H1 (cell line): ENCODE results near the gene POLD1. TPM values are rescaled to one million over a fixed set of nuclear protein-coding genes. Genes with fewer than 3 reads are reported as not detected.

Source experiments
- CTCF ChIA-PET: fragments of 300-600 bp; sonication (Branson Sonifier 250); formaldehyde crosslinking; loops from one replicate; lab custom pipeline; 2021; ENCODE audit not compliant: partially characterized antibody; lab: Charles Lee
- POLR2A ChIA-PET: fragments of 300-600 bp; sonication (Branson Sonifier 250); formaldehyde crosslinking; loops from one replicate; lab custom pipeline; 2021; ENCODE audit warnings: inconsistent platforms; ENCODE audit not compliant: partially characterized antibody; lab: Charles Lee
- DNase-seq, 2 experiments: peaks; one replicate each; pipeline versions ENCODE4 v3.0.0 to v3.0.0-alpha.2; 2010 to 2022; ENCODE audit warnings: low spot score in 2 of 2, low read depth in 1 of 2, mixed read lengths in 1 of 2
- FAIRE-seq: peaks from 2 replicates; lab custom pipeline; 2011; peaks lifted over from hg19 to GRCh38; lab: Jason Lieb, UNC
- H2AFZ ChIP-seq: 2 replicates; pipeline ENCODE4 v1.8.1; 2012; ENCODE audit warnings: low read length, inconsistent platforms
- H2AK5ac ChIP-seq: 2 replicates; pipeline ENCODE4 v1.6.1; 2013; ENCODE audit warnings: low read depth, low read length
- H2BK120ac ChIP-seq: replicated peaks from 2 replicates; pipeline ENCODE3; 2013; ENCODE audit warnings: low read depth, low read length, inconsistent platforms
- H2BK12ac ChIP-seq: 2 replicates; pipeline ENCODE4 v1.6.1; 2013; ENCODE audit warnings: low read depth, low read length
- H2BK15ac ChIP-seq: 2 replicates; pipeline ENCODE4 v1.6.1; 2013; ENCODE audit warnings: low read length
- H2BK20ac ChIP-seq: 2 replicates; pipeline ENCODE4 v1.6.1; 2013; ENCODE audit warnings: low read length
- H2BK5ac ChIP-seq: 2 replicates; pipeline ENCODE4 v1.6.1; 2013; ENCODE audit warnings: low read depth, low read length
- H3K14ac ChIP-seq: 2 replicates; pipeline ENCODE4 v1.6.1; 2013; ENCODE audit warnings: inconsistent platforms; ENCODE audit not compliant: insufficient read length
- H3K18ac ChIP-seq: 2 replicates; pipeline ENCODE4 v1.6.1; 2013; ENCODE audit warnings: low read length; ENCODE audit errors: extremely low read depth
- H3K23ac ChIP-seq: 2 replicates; pipeline ENCODE4 v1.6.1; 2013; ENCODE audit warnings: inconsistent platforms; ENCODE audit not compliant: insufficient read length
- H3K23me2 ChIP-seq: 2 replicates; pipeline ENCODE4 v1.6.1; 2013; ENCODE audit warnings: low read depth, low read length
- H3K27ac ChIP-seq: 2 replicates; pipeline ENCODE4 v1.6.1; 2011; ENCODE audit warnings: low read depth, low read length, inconsistent platforms
- H3K27me3 ChIP-seq, 4 experiments: replicated peaks in 1 of 4; 1 replicate in 1 of 4; 2 replicates in 3 of 4; pipeline versions ENCODE4 v1.6.1 to v1.8.1; 2011 to 2013; ENCODE audit warnings: low read length in 3 of 4, mild to moderate bottlenecking in 3 of 4, inconsistent platforms in 2 of 4, mixed read lengths in 2 of 4, moderate library complexity in 1 of 4; ENCODE audit not compliant: control insufficient read depth in 3 of 4, insufficient read depth in 3 of 4; ENCODE audit errors: extremely low read depth in 1 of 4
- H3K36me3 ChIP-seq, 4 experiments: 2 replicates each; pipeline versions ENCODE4 v1.6.1 to v1.8.1; 2011 to 2013; ENCODE audit warnings: mild to moderate bottlenecking in 4 of 4, low read length in 3 of 4, moderate library complexity in 2 of 4, control low read depth in 1 of 4, inconsistent platforms in 1 of 4; ENCODE audit not compliant: insufficient read depth in 4 of 4, control insufficient read depth in 2 of 4
- H3K4ac ChIP-seq: replicated peaks from 2 replicates; pipeline ENCODE3; 2013; ENCODE audit warnings: low read length, low read depth, mixed read lengths, inconsistent platforms; ENCODE audit not compliant: insufficient read length
- H3K4me1 ChIP-seq, 4 experiments: replicated peaks in 1 of 4; 1 replicate in 1 of 4; 2 replicates in 3 of 4; pipeline versions ENCODE4 v1.6.1 to v1.8.1; 2011 to 2013; ENCODE audit warnings: low read length in 3 of 4, inconsistent platforms in 2 of 4, mixed read lengths in 1 of 4; ENCODE audit not compliant: insufficient read depth in 4 of 4, control insufficient read depth in 3 of 4
- H3K4me2 ChIP-seq, 2 experiments: 2 replicates each; pipeline versions ENCODE4 v1.6.1 to v1.8.1; 2011 to 2013; ENCODE audit warnings: low read depth in 2 of 2, low read length in 2 of 2, control low read depth in 1 of 2, inconsistent platforms in 1 of 2, mild to moderate bottlenecking in 1 of 2; ENCODE audit not compliant: insufficient read depth in 1 of 2
- H3K4me3 ChIP-seq, 4 experiments: fragments of 200-600, 300-600 bp in 1 of 4; sonication (generic), shearing (Covaris generic), sonication (Bioruptor Twin) in 1 of 4; 2 replicates each; pipeline versions ENCODE4 v1.5.1 to v1.8.1; 2011 to 2016; ENCODE audit warnings: low read length in 4 of 4, low read depth in 3 of 4, control low read depth in 2 of 4, inconsistent platforms in 2 of 4, mild to moderate bottlenecking in 2 of 4, mixed read lengths in 1 of 4, moderate library complexity in 1 of 4; ENCODE audit not compliant: insufficient read depth in 2 of 4; ENCODE audit errors: extremely low read depth in 1 of 4
- H3K56ac ChIP-seq: replicated peaks from 2 replicates; pipeline ENCODE3; 2013; ENCODE audit warnings: low read depth, mild to moderate bottlenecking, mixed read lengths, low read length, inconsistent platforms; ENCODE audit not compliant: insufficient read length
- H3K79me1 ChIP-seq: 2 replicates; pipeline ENCODE4 v1.6.1; 2013; ENCODE audit warnings: low read depth, low read length, control low read depth
- H3K79me2 ChIP-seq, 2 experiments: 2 replicates each; pipeline versions ENCODE4 v1.6.1 to v1.8.1; 2012 to 2013; ENCODE audit warnings: low read length in 2 of 2, mild to moderate bottlenecking in 2 of 2, inconsistent platforms in 1 of 2; ENCODE audit not compliant: insufficient read depth in 2 of 2, control insufficient read depth in 1 of 2
- H3K9ac ChIP-seq, 4 experiments: replicated peaks in 1 of 4; 1 replicate in 1 of 4; 2 replicates in 3 of 4; pipeline versions ENCODE4 v1.6.1 to v1.8.1; 2011 to 2013; ENCODE audit warnings: low read depth in 3 of 4, low read length in 3 of 4, control low read depth in 2 of 4, mild to moderate bottlenecking in 2 of 4, moderate library complexity in 2 of 4, inconsistent platforms in 1 of 4; ENCODE audit errors: extremely low read depth in 1 of 4
- H3K9me3 ChIP-seq, 2 experiments: 2 replicates each; pipeline versions ENCODE4 v1.6.1 to v1.8.1; 2012 to 2013; ENCODE audit warnings: mild to moderate bottlenecking in 2 of 2, moderate library complexity in 2 of 2, control low read depth in 1 of 2, inconsistent platforms in 1 of 2, low read depth in 1 of 2, low read length in 1 of 2, mixed read lengths in 1 of 2; ENCODE audit not compliant: insufficient read depth in 2 of 2
- H4K20me1 ChIP-seq, 2 experiments: replicated peaks in 1 of 2; 2 replicates each; pipeline versions ENCODE3 to v1.8.1; 2011 to 2013; ENCODE audit warnings: inconsistent platforms in 2 of 2, low read length in 2 of 2, mild to moderate bottlenecking in 1 of 2; ENCODE audit not compliant: insufficient read depth in 2 of 2, control insufficient read depth in 1 of 2
- H4K5ac ChIP-seq: 2 replicates; pipeline ENCODE4 v1.6.1; 2013; ENCODE audit warnings: low read length, low read depth, mixed read lengths, inconsistent platforms; ENCODE audit not compliant: insufficient read length
- H4K8ac ChIP-seq: 2 replicates; pipeline ENCODE4 v1.8.0; 2013; ENCODE audit warnings: mild to moderate bottlenecking, moderate library complexity, low read length, inconsistent platforms; ENCODE audit not compliant: insufficient read depth; ENCODE audit errors: extremely low read depth
- H4K91ac ChIP-seq: replicated peaks from 2 replicates; pipeline ENCODE3; 2013; ENCODE audit warnings: low read length, mixed read lengths, inconsistent platforms; ENCODE audit not compliant: insufficient read length
- CTCF ChIP-seq, 3 experiments: IDR thresholded peaks; 1 replicate in 2 of 3; 2 replicates in 1 of 3; pipeline versions ENCODE4 v1.5.1 to v1.6.1; 2011; ENCODE audit warnings: low read length in 3 of 3, mild to moderate bottlenecking in 3 of 3, inconsistent platforms in 2 of 3, low read depth in 1 of 3, moderate library complexity in 1 of 3; ENCODE audit not compliant: insufficient read depth in 1 of 3; ENCODE audit errors: control extremely low read depth in 1 of 3
- HDAC2 ChIP-seq, 2 experiments: fragments of 300-600 bp in 1 of 2; sonication (generic) in 1 of 2; IDR thresholded peaks; 2 replicates each; pipeline ENCODE4 v1.6.1; 2011 to 2012; ENCODE audit warnings: low read depth in 2 of 2, low read length in 2 of 2, mild to moderate bottlenecking in 2 of 2, moderate library complexity in 2 of 2, borderline replicate concordance in 1 of 2, inconsistent platforms in 1 of 2
- RAD21 ChIP-seq, 2 experiments: IDR thresholded peaks in 1 of 2; conservative IDR thresholded peaks in 1 of 2; 2 replicates each; pipeline ENCODE4 v1.6.1; 2011; ENCODE audit warnings: low read depth in 2 of 2, low read length in 2 of 2, improper control_type of control experiment in 1 of 2, inconsistent platforms in 1 of 2, mild to moderate bottlenecking in 1 of 2, moderate library complexity in 1 of 2
- TBP ChIP-seq: IDR thresholded peaks from 2 replicates; pipeline ENCODE4 v1.6.1; 2011; ENCODE audit warnings: low read depth, low read length, improper control_type of control experiment
- TEAD4 ChIP-seq: IDR thresholded peaks from 2 replicates; pipeline ENCODE4 v1.6.1; 2012; ENCODE audit warnings: low read depth, low read length, inconsistent platforms, mixed read lengths
- WGBS, 2 experiments: shearing (Covaris generic) in 1 of 2; methylation state at CpG; one replicate each; pipeline versions ENCODE4 v1.1.6 to v1.1.7; 2013 to 2015; ENCODE audit warnings: low lambda C conversion rate in 2 of 2, mixed read lengths in 2 of 2, inconsistent platforms in 1 of 2, low coverage in 1 of 2, missing lambda C conversion rate in 1 of 2; ENCODE audit not compliant: insufficient replicate concordance in 2 of 2, insufficient coverage in 1 of 2, insufficient read length in 1 of 2; ENCODE audit errors: extremely low coverage in 1 of 2, missing lambda C conversion rate in 1 of 2; 5-methylcytosine and 5-hydroxymethylcytosine counted together
- polyA plus RNA-seq, 7 experiments: library from polyadenylated mRNA; depleted of rRNA in 3 of 7; stranded (reverse) in 5 of 7; unstranded in 2 of 7; fragments of >200 nt in 5 of 7; fragments of 200-250 nt in 2 of 7; gene quantifications; 1 replicate in 5 of 7; 2 replicates in 1 of 7; 4 replicates in 1 of 7; pipeline versions ENCODE4 v1.2.1 to v1.2.3, GENCODE V29; 2011 to 2013; ENCODE audit warnings: missing spikeins in 2 of 7, mixed read lengths in 2 of 7
- total RNA-seq: library from RNA; stranded (reverse); fragmentation: NEBNext Ultra II Directional; extraction: Animal tissue kit (Norgen Biotek cat#: 25700); gene quantifications from 2 replicates; pipeline ENCODE4 v1.2.1, GENCODE V29; 2021

POLD1 gene
- total and polyA plus RNA-seq, 2 of the 8 experiments (the other 6 are each of a cell fraction or from before 2014, with no cell fraction given): 141 to 142 TPM

- H2BK15ac ChIP-seq: no peak overlapping the region
- H4K5ac ChIP-seq: no peak overlapping the region
- no peak overlapping the region for H4K91ac ChIP-seq
- no peak overlapping the region for H3K9ac ChIP-seq
- H3K56ac ChIP-seq: no peak overlapping the region
- peak overlapping the region in 1 of 4 experiments; percentile 16; a peak in 1 of 8 replicates for H3K4me3 ChIP-seq
- FAIRE-seq: peak; percentile 76
- peak overlapping the region in 1 of 2 experiments; percentile 36; a peak in 1 of 4 replicates for H3K4me2 ChIP-seq
- H4K8ac ChIP-seq: no peak overlapping the region
- ChIA-PET CTCF (interaction anchor here (0.7 to 3.2 kb wide), 35 partner anchors 9 to 565 kb away, joined by 3 to 13 read pairs (median 4); partner anchors contain the start of genes NAPSA and NR1H2), POLR2A (interaction anchor here (0.8 to 1.4 kb wide), 6 partner anchors 14 to 122 kb away, joined by 3 to 4 read pairs (median 4); partner anchors contain the start of gene POLD1)
- H3K27ac ChIP-seq: no peak overlapping the region
- no peak overlapping the region for H2AFZ ChIP-seq
- TF ChIP-seq CTCF (IDR thresholded peaks at IDR 0.05; ENCODE audit: control extremely low read depth in 1 of 3, insufficient read depth in 1 of 3, low read depth in 1 of 3, low read length in 3 of 3) (peak; percentile 71 to 87 (median 82)), HDAC2 (IDR thresholded peaks at IDR 0.05; ENCODE audit: borderline replicate concordance in 1 of 2, low read depth in 2 of 2, low read length in 2 of 2) (no peak), TEAD4 (peak; percentile 87), RAD21 (IDR thresholded peaks at IDR 0.05 in 1 of 2, conservative IDR thresholded peaks at IDR 0.05 in 1 of 2; ENCODE audit: low read depth in 2 of 2, low read length in 2 of 2) (peak; percentile 77 to 84), TBP (peak; percentile 19; the same call in 1 of the 2 replicates)
- peak; percentile 56 to 95 for DNase-seq
- no peak overlapping the region for H2BK20ac ChIP-seq
- no peaks in the 10 kb centered on the region for H3K23me2 ChIP-seq
- H2BK12ac ChIP-seq: no peak overlapping the region
- H2BK120ac ChIP-seq: no peak overlapping the region
- no peaks in the 10 kb centered on the region for H3K36me3 ChIP-seq
- H3K27me3 ChIP-seq: no peaks in the 10 kb centered on the region; a peak in 2 of 7 replicates
- H3K9me3 ChIP-seq: no peaks in the 10 kb centered on the region
- no peak overlapping the region for H2BK5ac ChIP-seq
- no peaks in the 10 kb centered on the region for H4K20me1 ChIP-seq
- 71% methylated on average over 49 of the region's 54 CpGs; no CpG with 5 or more reads in 1 of the 2 experiments for WGBS, 2 experiments
- H3K79me2 ChIP-seq: no peaks in the 10 kb centered on the region
- H3K18ac ChIP-seq: no peak overlapping the region
- H3K79me1 ChIP-seq: no peaks in the 10 kb centered on the region
- H3K4ac ChIP-seq: no peak overlapping the region
- H3K4me1 ChIP-seq: peaks cover 0 to 2% (median 0%) of the 10 kb centered on the region in 4 experiments; a peak in 2 of 7 replicates
- H3K23ac ChIP-seq: no peak overlapping the region
- no peak overlapping the region for H3K14ac ChIP-seq
- H2AK5ac ChIP-seq: no peak overlapping the region
Measured at GRCh38 chr19:50357178-50358100, 26.7 kb upstream of the POLD1 start.
